ENCODE results near the gene PTPRM. TPM values are rescaled to one million over a fixed set of nuclear protein-coding genes. Genes with fewer than 3 reads are reported as not detected.

Gene PTPRM
- total and polyA plus RNA-seq, 5 donors from 2014 or later: 1.1 to 4.6 (median 3.6) TPM

DNA sequence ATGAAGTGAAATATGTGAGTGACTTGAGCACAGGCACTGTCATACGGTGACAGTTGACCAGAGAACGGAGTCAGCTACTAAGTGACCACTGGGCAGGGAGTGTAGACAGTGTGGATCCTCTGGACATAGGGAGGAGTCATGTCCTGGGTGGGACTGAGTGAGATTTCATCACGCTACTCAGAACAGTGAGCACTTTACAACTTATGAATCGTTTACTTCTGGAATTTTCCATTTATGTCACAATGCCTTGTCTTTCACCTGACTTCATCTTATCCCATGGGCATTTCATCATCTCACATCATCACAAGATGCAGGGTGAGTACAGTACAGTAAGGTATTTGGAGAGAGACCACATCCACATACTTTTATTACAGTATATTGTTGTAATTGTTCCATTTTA, 29.0 kb downstream of the PTPRM start:
- no peak for DNase-seq
- ATAC-seq (ENCODE audit: low read depth in 2 of 2): no peak
- Histone ChIP-seq H3K36me3 (ENCODE audit: control insufficient read depth, insufficient read depth, low read length) (no peaks in the 10 kb centered on the region), H3K4me3 (ENCODE audit: low read depth, low read length) (no peak overlapping the region), H3K9me3 (ENCODE audit: control insufficient read depth in 2 of 2, low read length in 2 of 2) (no peaks in the 10 kb centered on the region), H3K27me3 (ENCODE audit: control insufficient read depth, insufficient read depth, low read length) (no peaks in the 10 kb centered on the region), H3K4me1 (ENCODE audit: control insufficient read depth, insufficient read depth, low read length, poor library complexity, severe bottlenecking) (no peaks in the 10 kb centered on the region), H3K27ac (ENCODE audit: insufficient read depth, low read length, poor library complexity, severe bottlenecking) (no peak overlapping the region)
- Mint-ChIP-seq H3K4me3 (no peak overlapping the region), H3K27ac (no peak overlapping the region), H3K27me3 (no peaks in the 10 kb centered on the region), H3K36me3 (no peaks in the 10 kb centered on the region), H3K9me3 (peaks cover 0 to 3% (median under 1%) of the 10 kb centered on the region in 7 donors), H3K4me1 (no peaks in the 10 kb centered on the region)

DNA sequence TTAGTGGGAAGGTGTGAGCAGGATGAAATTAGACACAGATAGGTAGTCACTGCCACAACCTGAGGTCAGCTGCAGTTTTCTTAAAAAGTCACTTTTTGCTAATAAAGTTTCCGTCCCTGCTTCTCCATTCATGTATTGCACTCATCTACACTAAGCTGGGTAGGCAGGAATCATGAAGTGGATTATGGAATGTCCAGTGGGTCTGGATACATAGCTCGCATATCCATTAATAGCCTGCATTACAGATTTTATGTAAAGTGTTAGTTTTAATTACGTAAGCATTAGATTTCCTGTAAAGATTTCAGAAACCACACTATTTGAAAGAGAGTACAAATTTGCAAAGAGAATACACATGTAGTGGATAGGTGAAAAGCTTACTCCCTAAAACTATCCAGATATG, 30.4 kb downstream of the PTPRM start:
- Mint-ChIP-seq H3K27ac (no peak overlapping the region), H3K27me3 (no peaks in the 10 kb centered on the region), H3K4me3 (no peak overlapping the region), H3K4me1 (no peaks in the 10 kb centered on the region), H3K36me3 (no peaks in the 10 kb centered on the region), H3K9me3 (peaks cover 0 to 6% (median 1%) of the 10 kb centered on the region in 7 donors)
- ATAC-seq (ENCODE audit: low read depth in 2 of 2): no peak
- Histone ChIP-seq H3K36me3 (ENCODE audit: control insufficient read depth, insufficient read depth, low read length) (no peaks in the 10 kb centered on the region), H3K4me3 (ENCODE audit: low read depth, low read length) (no peak overlapping the region), H3K27me3 (ENCODE audit: control insufficient read depth, insufficient read depth, low read length) (no peaks in the 10 kb centered on the region), H3K27ac (ENCODE audit: insufficient read depth, low read length, poor library complexity, severe bottlenecking) (no peak overlapping the region), H3K4me1 (ENCODE audit: control insufficient read depth, insufficient read depth, low read length, poor library complexity, severe bottlenecking) (no peaks in the 10 kb centered on the region), H3K9me3 (ENCODE audit: control insufficient read depth in 2 of 2, low read length in 2 of 2) (no peaks in the 10 kb centered on the region)
- DNase-seq: no peak

DNA sequence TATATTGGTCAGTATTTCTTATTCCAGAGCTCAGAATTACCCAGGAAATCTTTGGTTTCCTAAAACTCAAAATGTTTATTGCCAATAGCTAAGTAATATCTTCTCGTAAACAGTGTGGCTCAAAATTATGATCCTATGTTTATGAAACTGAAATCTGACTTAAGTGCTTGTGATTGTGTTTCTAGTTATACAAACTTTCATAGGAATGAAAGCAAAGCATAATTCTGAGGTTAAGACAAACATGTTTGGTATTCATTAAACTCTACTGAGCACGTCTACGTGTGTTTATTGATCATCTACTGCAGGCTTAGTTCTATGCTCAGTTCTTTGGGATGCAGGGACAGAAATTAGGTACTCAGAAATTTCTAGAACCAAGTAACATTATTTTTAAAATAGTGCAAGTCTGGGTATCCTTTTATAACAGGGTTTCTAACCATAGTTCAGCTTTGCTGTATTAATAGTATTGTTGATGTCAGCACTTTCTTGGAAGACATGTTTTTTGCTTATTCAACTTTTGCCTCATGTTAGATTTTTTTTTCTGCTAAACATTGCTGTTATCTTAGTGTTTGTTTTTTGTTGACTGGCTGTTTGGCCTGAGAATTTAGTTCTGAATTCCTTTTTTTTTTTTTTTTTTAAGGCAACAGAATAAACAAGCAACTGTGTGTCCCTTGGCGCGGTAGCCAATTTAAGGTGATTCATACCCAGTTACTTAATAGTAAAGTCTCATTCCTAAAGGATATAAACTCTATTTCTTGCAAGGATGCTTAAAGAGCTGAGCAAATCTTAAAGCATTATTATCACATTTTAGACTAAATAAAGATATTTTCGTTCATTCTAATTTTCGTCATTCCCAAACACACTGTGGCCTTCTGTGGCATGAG, 31.3 kb downstream of the PTPRM start:
- H3K27ac Mint-ChIP-seq: no peak overlapping the region
- H3K36me3 Mint-ChIP-seq: no peaks in the 10 kb centered on the region
- H3K36me3 ChIP-seq (ENCODE audit: control insufficient read depth, insufficient read depth, low read length): no peaks in the 10 kb centered on the region
- H3K9me3 Mint-ChIP-seq: peaks cover 0 to 6% (median 1%) of the 10 kb centered on the region in 7 donors
- no peaks in the 10 kb centered on the region for H3K9me3 ChIP-seq (ENCODE audit: control insufficient read depth in 2 of 2, low read length in 2 of 2)
- H3K27me3 Mint-ChIP-seq: no peaks in the 10 kb centered on the region
- H3K4me3 Mint-ChIP-seq: no peak overlapping the region
- H3K27ac ChIP-seq (ENCODE audit: insufficient read depth, low read length, poor library complexity, severe bottlenecking): no peak overlapping the region
- H3K4me1 ChIP-seq (ENCODE audit: control insufficient read depth, insufficient read depth, low read length, poor library complexity, severe bottlenecking): no peaks in the 10 kb centered on the region
- H3K27me3 ChIP-seq (ENCODE audit: control insufficient read depth, insufficient read depth, low read length): no peaks in the 10 kb centered on the region
- ATAC-seq (ENCODE audit: low read depth in 2 of 2) (no peak), DNase-seq (no peak)
- no peaks in the 10 kb centered on the region for H3K4me1 Mint-ChIP-seq
- no peak overlapping the region for H3K4me3 ChIP-seq (ENCODE audit: low read depth, low read length)

DNA sequence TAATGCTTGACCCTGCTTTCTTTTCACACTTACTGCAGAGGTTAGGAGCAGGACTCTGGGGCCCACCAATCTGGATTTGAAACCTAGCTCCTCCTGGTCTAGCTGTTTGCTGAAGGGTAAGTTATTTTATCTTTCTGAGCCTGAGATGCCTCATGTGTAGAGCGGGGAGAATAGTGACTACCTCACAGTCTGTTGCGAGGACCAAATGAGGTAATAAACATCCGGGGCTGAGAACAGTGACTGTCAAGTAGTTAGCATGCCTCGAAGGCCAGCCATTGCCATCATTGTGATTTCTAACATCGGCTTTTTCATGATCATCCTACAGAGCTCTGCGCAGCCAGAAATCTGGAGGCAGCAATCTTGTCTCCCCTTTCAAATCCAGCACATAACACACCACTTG, 32.9 kb downstream of the PTPRM start:
- no peak overlapping the region for H3K27ac Mint-ChIP-seq
- no peak overlapping the region for H3K27ac ChIP-seq (ENCODE audit: insufficient read depth, low read length, poor library complexity, severe bottlenecking)
- no peaks in the 10 kb centered on the region for H3K4me1 Mint-ChIP-seq
- DNase-seq (no peak), ATAC-seq (ENCODE audit: low read depth in 2 of 2) (no peak)
- no peaks in the 10 kb centered on the region for H3K9me3 ChIP-seq (ENCODE audit: control insufficient read depth in 2 of 2, low read length in 2 of 2)
- H3K4me3 Mint-ChIP-seq: no peak overlapping the region
- H3K36me3 Mint-ChIP-seq: no peaks in the 10 kb centered on the region
- no peak overlapping the region for H3K4me3 ChIP-seq (ENCODE audit: low read depth, low read length)
- no peaks in the 10 kb centered on the region for H3K27me3 Mint-ChIP-seq
- H3K9me3 Mint-ChIP-seq: peaks cover 0 to 6% (median 1%) of the 10 kb centered on the region in 7 donors
- H3K4me1 ChIP-seq (ENCODE audit: control insufficient read depth, insufficient read depth, low read length, poor library complexity, severe bottlenecking): no peaks in the 10 kb centered on the region
- no peaks in the 10 kb centered on the region for H3K36me3 ChIP-seq (ENCODE audit: control insufficient read depth, insufficient read depth, low read length)
- H3K27me3 ChIP-seq (ENCODE audit: control insufficient read depth, insufficient read depth, low read length): no peaks in the 10 kb centered on the region

DNA sequence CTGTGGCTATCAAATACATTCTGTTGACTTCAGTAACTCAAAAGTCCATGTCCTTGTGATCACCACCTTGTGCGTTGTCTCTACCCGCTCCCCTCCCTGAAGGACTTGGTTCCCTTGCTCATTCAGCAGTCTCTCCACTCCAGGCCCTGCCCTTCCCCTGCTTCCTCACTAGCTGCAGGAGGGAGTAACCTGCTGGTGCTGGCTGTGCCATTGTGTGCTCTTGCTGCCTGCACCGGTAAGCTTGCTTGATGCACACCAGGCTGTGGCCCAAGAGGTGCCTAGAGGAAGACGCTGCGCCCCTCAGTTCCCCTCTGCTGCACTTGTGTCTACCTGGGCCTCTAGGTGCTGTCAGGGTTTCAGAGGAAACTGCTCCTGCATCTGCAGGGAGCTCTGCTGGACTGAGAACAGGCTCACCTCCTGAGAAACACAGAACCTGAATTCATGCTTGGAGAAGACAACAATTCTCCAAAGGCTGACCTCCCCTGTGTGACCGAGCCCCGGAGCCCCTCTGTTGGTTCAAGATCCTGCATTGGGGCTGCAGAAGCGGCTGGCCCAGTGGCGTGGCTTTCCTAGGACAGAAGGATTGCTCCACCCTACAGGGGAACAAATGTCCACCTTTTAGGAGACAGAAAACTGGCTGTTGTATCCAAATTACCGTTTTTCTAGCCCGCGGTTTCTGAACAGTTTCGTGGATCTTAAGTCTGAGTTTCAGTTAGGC, 33.6 kb downstream of the PTPRM start:
- Histone ChIP-seq H3K36me3 (ENCODE audit: control insufficient read depth, insufficient read depth, low read length) (no peaks in the 10 kb centered on the region), H3K27ac (ENCODE audit: insufficient read depth, low read length, poor library complexity, severe bottlenecking) (no peak overlapping the region), H3K27me3 (ENCODE audit: control insufficient read depth, insufficient read depth, low read length) (no peaks in the 10 kb centered on the region), H3K4me3 (ENCODE audit: low read depth, low read length) (no peak overlapping the region), H3K4me1 (ENCODE audit: control insufficient read depth, insufficient read depth, low read length, poor library complexity, severe bottlenecking) (no peaks in the 10 kb centered on the region), H3K9me3 (ENCODE audit: control insufficient read depth in 2 of 2, low read length in 2 of 2) (no peaks in the 10 kb centered on the region)
- Mint-ChIP-seq H3K4me3 (no peak overlapping the region), H3K27ac (no peak overlapping the region), H3K27me3 (no peaks in the 10 kb centered on the region), H3K9me3 (peaks cover 0 to 6% (median 1%) of the 10 kb centered on the region in 7 donors), H3K4me1 (no peaks in the 10 kb centered on the region), H3K36me3 (no peaks in the 10 kb centered on the region)
- ATAC-seq (ENCODE audit: low read depth in 2 of 2) (no peak), DNase-seq (no peak)

DNA sequence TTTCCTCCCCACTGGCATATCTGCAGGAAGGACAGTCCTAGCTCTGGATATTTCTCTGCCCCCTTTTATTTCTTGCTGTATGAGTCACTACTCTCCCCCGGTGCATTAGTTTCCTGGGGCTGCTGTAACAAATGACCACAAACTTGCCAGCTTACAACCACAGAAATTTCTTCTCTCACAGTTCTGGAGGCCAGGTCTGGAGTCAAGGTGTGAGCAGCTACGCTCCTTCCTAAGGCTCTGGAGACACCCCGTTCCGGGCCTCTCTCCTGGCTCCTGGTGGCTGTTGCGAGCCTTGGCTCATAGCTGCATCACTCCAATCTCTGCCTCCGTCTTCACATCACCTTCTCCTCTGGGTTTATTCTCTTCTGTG, 34.1 kb downstream of the PTPRM start:
- Mint-ChIP-seq H3K4me3 (no peak overlapping the region), H3K9me3 (peaks cover 0 to 6% (median 1%) of the 10 kb centered on the region in 7 donors), H3K27me3 (no peaks in the 10 kb centered on the region), H3K36me3 (no peaks in the 10 kb centered on the region), H3K4me1 (no peaks in the 10 kb centered on the region), H3K27ac (no peak overlapping the region)
- DNase-seq (no peak), ATAC-seq (ENCODE audit: low read depth in 2 of 2) (no peak)
- Histone ChIP-seq H3K27ac (ENCODE audit: insufficient read depth, low read length, poor library complexity, severe bottlenecking) (no peak overlapping the region), H3K9me3 (ENCODE audit: control insufficient read depth in 2 of 2, low read length in 2 of 2) (no peaks in the 10 kb centered on the region), H3K4me3 (ENCODE audit: low read depth, low read length) (no peak overlapping the region), H3K4me1 (ENCODE audit: control insufficient read depth, insufficient read depth, low read length, poor library complexity, severe bottlenecking) (no peaks in the 10 kb centered on the region), H3K27me3 (ENCODE audit: control insufficient read depth, insufficient read depth, low read length) (no peaks in the 10 kb centered on the region), H3K36me3 (ENCODE audit: control insufficient read depth, insufficient read depth, low read length) (no peaks in the 10 kb centered on the region)

DNA sequence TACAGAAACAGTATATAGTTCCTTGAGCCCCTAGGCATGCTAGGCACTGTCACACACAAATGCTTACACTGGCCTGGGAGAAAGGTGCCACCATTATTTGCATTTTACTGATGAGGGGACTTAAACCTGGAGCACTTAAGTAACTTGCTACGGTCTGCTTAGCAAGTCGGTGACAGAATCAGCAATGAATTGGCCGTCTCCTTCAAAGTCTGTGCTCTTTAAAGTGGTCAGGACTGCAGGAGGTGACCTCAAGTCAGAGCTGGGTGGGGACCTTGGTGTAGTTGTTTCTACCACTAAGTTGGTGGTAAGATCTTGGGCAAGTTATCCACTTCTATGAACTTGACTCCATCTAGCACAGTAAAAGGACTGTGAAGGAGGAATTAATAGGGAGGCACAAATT, 34.8 kb downstream of the PTPRM start:
- Histone ChIP-seq H3K27me3 (ENCODE audit: control insufficient read depth, insufficient read depth, low read length) (no peaks in the 10 kb centered on the region), H3K4me1 (ENCODE audit: control insufficient read depth, insufficient read depth, low read length, poor library complexity, severe bottlenecking) (no peaks in the 10 kb centered on the region), H3K36me3 (ENCODE audit: control insufficient read depth, insufficient read depth, low read length) (no peaks in the 10 kb centered on the region), H3K27ac (ENCODE audit: insufficient read depth, low read length, poor library complexity, severe bottlenecking) (no peak overlapping the region), H3K4me3 (ENCODE audit: low read depth, low read length) (no peak overlapping the region), H3K9me3 (ENCODE audit: control insufficient read depth in 2 of 2, low read length in 2 of 2) (no peaks in the 10 kb centered on the region)
- H3K27me3 Mint-ChIP-seq: no peaks in the 10 kb centered on the region
- no peaks in the 10 kb centered on the region for H3K36me3 Mint-ChIP-seq
- H3K9me3 Mint-ChIP-seq: peaks cover 0 to 6% (median 3%) of the 10 kb centered on the region in 7 donors
- H3K27ac Mint-ChIP-seq: no peak overlapping the region
- no peaks in the 10 kb centered on the region for H3K4me1 Mint-ChIP-seq
- ATAC-seq (ENCODE audit: low read depth in 2 of 2) (no peak), DNase-seq (no peak)
- no peak overlapping the region for H3K4me3 Mint-ChIP-seq
